SH-SY5Y (cell line): ENCODE data around the gene SECISBP2L.

Source experiments
- GATA2 ChIP-seq: IDR thresholded peaks from 2 replicates; pipeline ENCODE4 v1.6.1; 2011; ENCODE audit warnings: mild to moderate bottlenecking, low read depth, low read length
- GATA3 ChIP-seq: IDR thresholded peaks from 2 replicates; pipeline ENCODE4 v1.6.1; 2011; ENCODE audit warnings: low read depth, mild to moderate bottlenecking, low read length, moderate library complexity

DNA sequence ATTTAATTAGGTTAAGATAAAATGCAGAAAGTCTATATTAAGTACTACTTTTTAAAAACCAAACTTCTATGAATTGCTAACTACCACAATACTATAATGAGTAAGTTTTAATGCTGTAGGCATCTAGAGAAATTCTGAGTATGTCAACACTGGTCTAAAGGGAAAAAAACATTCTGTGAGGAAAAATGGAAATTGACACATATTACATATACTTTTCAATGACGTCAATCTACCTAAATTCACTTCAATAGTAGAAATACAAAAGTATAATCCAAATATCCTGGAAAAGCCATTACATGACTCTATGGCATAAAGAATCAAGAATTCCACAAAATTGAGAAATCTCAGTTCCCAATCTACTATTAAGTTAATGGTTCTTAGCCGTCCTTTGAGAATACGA lies 2.2 kb downstream of the SECISBP2L start:
- TF ChIP-seq GATA3 (no peak), GATA2 (no peak)
